ENCODE results near the gene SUGT1. TPM values are rescaled to one million over a fixed set of nuclear protein-coding genes. Genes with fewer than 3 reads are reported as not detected.

The SUGT1 gene
- total RNA-seq: 22.6 and 28.7 TPM in 2 replicates

GRCh38 chr13:52652196-52652979, at the start of gene SUGT1:
SUGT1 (plus strand) TSS chr13:52652836; CDS start chr13:52652921, 85 bp downstream.

GRCh38 chr13:52642131-52642530, 10.5 kb upstream of the SUGT1 start, which contains the start of gene HNRNPA1L2:
HNRNPA1L2 (plus strand) TSS chr13:52642431; CDS start chr13:52642493, 62 bp downstream.

GRCh38 chr13:52739468-52740071, 86.9 kb downstream of the SUGT1 start, which contains the start of gene CNMD:
CNMD (minus strand) TSS chr13:52739820; CDS start chr13:52739701, 119 bp downstream.

Other genes with a start within 250 kb of the SUGT1 start
- gene THSD1, start 246.7 kb upstream of the SUGT1 start, total RNA-seq: 17.8 and 18.5 TPM in 2 replicates
- 21.4 and 32.8 TPM in 2 replicates for gene VPS36, start 202.2 kb upstream of the SUGT1 start, total RNA-seq
- 6.7 and 9.6 TPM in 2 replicates for gene CKAP2, start 197.4 kb upstream of the SUGT1 start, total RNA-seq
- 2.4 and 3.8 TPM in 2 replicates for gene HNRNPA1L2, start 10.4 kb upstream of the SUGT1 start, total RNA-seq
- 0.24 TPM in 1 of 2 replicates, not detected in the other for gene CNMD, start 87.0 kb downstream of the SUGT1 start, total RNA-seq
- gene PCDH8, start 195.8 kb downstream of the SUGT1 start, total RNA-seq: under 0.01 TPM in 1 of 2 replicates, not detected in the other